Activated effector memory CD4-positive, alpha-beta T cell treated with Interleukin-2 at 50 U/mL for 16 hours (primary cell): ENCODE measurements around the gene YAP1.
A peak's percentile ranks its signal among the peaks of the same experiment; 100 is the strongest.
"Not testable (repeated sequence)": the region's sequence is repeated elsewhere in the genome, so short reads cannot be mapped to it uniquely, and the experiment has no call there.

Experiments used
- DNase-seq: peaks from one replicate; pipeline ENCODE4 v3.0.0-alpha.2; 2020

Gene YAP1

GRCh38 chr11:102244681-102245409, 134.6 kb downstream of the YAP1 start:
- DNase-seq = no peak

- no peak for DNase-seq
Observed at GRCh38 chr11:102251423-102251822, 141.2 kb downstream of the YAP1 start.

- DNase-seq = no peak
Observed at GRCh38 chr11:102252339-102252891, 142.2 kb downstream of the YAP1 start.

GRCh38 chr11:102253020-102253715, 142.9 kb downstream of the YAP1 start:
- DNase-seq = no peak

GRCh38 chr11:102254047-102254446, 143.8 kb downstream of the YAP1 start:
- no peak for DNase-seq

- no peak for DNase-seq
Observed at GRCh38 chr11:102256251-102256650, 146.0 kb downstream of the YAP1 start.

- no peak for DNase-seq
Observed at GRCh38 chr11:102260241-102260640, 150.0 kb downstream of the YAP1 start.

- DNase-seq = no peak
Observed at GRCh38 chr11:102263379-102264003, 153.2 kb downstream of the YAP1 start.

- DNase-seq = not testable (repeated sequence)
Observed at GRCh38 chr11:102264704-102265103, 154.5 kb downstream of the YAP1 start.

- DNase-seq = no peak
Observed at GRCh38 chr11:102266099-102266498, 155.9 kb downstream of the YAP1 start.

- no peak for DNase-seq
Observed at GRCh38 chr11:102267609-102268008, 157.4 kb downstream of the YAP1 start.

- peak; percentile 74 for DNase-seq
Observed at GRCh38 chr11:102268083-102268984, 158.1 kb downstream of the YAP1 start.

- no peak for DNase-seq
Observed at GRCh38 chr11:102268985-102269470, 158.8 kb downstream of the YAP1 start.

GRCh38 chr11:102269927-102270326, 159.7 kb downstream of the YAP1 start:
- no peak for DNase-seq

GRCh38 chr11:102272047-102272824, 162.0 kb downstream of the YAP1 start:
- no peak for DNase-seq

- DNase-seq = no peak
Observed at GRCh38 chr11:102274628-102275027, 164.4 kb downstream of the YAP1 start.

- no peak for DNase-seq
Observed at GRCh38 chr11:102276362-102276761, 166.1 kb downstream of the YAP1 start.

GRCh38 chr11:102276783-102277182, 166.5 kb downstream of the YAP1 start:
- no peak for DNase-seq

- no peak for DNase-seq
Observed at GRCh38 chr11:102279641-102280170, 169.5 kb downstream of the YAP1 start.

- DNase-seq = no peak
Observed at GRCh38 chr11:102280245-102280833, 170.1 kb downstream of the YAP1 start.
